ENCODE results near the gene TNFSF8.

DNA sequence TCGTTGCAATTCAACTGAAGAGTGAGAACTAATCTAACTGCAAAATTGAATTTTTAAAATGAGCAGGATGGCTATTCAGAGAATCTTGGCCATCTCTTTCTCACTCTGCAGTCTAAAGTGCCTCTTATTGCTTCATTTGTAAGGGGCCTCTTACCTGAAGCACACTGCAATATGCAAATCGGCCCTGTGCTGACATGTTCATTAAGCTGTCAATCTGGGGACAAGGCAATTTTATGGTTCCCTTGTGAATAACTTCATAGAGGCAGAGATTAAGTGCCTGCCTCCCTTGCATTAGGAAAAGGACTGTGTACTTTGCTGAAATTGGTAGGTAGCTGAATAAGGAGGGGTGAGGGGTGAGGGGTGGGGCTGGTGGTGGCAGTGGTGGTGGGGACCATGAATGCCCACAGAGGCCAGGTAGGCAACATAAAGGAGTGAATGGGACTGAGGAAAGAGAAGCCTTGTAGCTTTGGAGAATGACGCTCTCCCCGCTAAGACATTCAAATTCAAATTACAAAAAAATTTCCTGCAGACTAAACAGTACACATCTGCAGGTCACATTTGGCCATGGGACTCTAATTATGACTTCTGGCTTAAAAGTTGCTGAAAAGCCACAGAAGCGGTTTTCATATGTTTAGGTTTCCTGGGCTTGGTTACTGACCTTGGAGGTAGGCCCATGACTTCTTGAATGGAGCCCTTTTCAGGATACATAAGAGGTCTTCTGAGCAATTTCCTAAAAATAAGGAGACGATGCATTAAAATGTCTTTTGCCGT lies 25.0 kb downstream of the TNFSF8 start:
- TF ChIP-seq REST (IDR thresholded peaks at IDR 0.05; ENCODE audit: borderline replicate concordance) (no peak), EZH2 (IDR thresholded peaks at IDR 0.05; ENCODE audit: borderline replicate concordance, insufficient read depth, low read length, poor library complexity, severe bottlenecking) (no peak), TAF1 (IDR thresholded peaks at IDR 0.05; ENCODE audit: low read depth) (no peak)
- TF ChIP-seq, protein P1, sequence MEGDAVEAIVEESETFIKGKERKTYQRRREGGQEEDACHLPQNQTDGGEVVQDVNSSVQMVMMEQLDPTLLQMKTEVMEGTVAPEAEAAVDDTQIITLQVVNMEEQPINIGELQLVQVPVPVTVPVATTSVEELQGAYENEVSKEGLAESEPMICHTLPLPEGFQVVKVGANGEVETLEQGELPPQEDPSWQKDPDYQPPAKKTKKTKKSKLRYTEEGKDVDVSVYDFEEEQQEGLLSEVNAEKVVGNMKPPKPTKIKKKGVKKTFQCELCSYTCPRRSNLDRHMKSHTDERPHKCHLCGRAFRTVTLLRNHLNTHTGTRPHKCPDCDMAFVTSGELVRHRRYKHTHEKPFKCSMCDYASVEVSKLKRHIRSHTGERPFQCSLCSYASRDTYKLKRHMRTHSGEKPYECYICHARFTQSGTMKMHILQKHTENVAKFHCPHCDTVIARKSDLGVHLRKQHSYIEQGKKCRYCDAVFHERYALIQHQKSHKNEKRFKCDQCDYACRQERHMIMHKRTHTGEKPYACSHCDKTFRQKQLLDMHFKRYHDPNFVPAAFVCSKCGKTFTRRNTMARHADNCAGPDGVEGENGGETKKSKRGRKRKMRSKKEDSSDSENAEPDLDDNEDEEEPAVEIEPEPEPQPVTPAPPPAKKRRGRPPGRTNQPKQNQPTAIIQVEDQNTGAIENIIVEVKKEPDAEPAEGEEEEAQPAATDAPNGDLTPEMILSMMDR (IDR thresholded peaks at IDR 0.05; ENCODE audit: poor library complexity, severe bottlenecking) = no peak

All from neural cell (in vitro differentiated cells).